Activated CD4-positive, alpha-beta T cell treated with anti-CD3 and anti-CD28 coated beads for 24 hours (primary cell): ENCODE data around the gene AFTPH.

Source experiments
- DNase-seq, 2 donors: peaks; one replicate each; pipeline ENCODE4 v3.0.0-alpha.2; 2020; ENCODE audit warnings: low read depth in 2 of 2

The AFTPH gene

DNA sequence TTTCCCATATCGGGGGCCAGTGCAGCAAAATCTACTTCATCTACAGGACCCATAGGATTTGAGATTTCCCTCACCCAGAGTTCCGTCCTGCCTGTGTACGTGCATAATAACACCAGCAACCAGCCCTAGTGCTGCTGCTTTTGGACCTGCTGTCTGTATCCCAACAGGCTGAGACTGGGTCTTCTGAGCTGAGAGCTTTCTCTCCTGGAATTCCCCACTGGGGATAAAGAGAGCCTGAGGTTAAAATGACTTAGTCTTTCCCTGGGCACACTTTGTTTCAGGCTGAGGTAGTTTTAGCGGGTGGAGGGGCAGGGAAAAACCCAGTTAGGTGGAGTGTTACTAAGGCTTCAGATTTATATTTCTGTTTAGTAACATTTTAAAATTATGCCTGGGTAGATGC is 67.1 kb downstream of the AFTPH start:
- DNase-seq, result no peak

- DNase-seq, result no peak
Observed at GRCh38 chr2:64593035-64593655, 69.0 kb downstream of the AFTPH start.

DNA sequence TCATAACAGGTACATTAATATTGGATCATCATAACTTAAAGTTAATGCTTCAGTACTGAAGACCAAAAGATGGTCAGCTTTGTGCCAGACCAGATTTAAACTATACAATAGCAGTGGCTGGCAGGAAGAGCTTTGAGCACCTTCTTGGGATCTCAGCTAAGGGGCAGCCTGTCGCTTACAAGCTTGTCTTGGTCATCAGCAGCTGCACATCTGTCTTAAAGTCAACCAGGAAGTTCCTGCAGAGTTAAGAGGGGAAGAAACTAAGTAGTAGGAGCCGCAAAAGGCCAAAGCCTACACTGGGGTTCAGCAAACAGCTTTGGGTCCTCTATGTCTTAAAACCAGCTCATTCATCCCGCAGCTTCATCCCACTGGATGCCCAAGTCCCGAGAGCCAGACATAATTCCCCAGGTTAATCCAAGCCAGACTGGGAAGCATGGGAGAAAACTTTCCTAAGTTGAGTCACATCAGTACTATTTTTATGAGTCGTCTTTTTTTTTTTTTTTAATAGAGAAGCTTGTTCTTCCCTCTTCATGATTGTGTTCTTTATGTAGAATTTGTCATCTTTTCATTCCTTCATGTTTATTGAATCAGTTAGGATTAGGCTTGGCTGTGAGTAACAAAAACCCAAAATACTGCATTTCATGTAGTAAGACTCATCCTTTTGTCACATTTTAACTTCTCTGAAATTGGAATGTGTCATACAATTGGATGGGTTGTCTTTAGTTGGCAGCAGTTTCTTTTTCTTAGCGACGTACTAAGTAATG is 70.3 kb downstream of the AFTPH start:
- DNase-seq, result no peak

GRCh38 chr2:64595397-64596176 is 71.5 kb downstream of the AFTPH start:
- no peak for DNase-seq

DNA sequence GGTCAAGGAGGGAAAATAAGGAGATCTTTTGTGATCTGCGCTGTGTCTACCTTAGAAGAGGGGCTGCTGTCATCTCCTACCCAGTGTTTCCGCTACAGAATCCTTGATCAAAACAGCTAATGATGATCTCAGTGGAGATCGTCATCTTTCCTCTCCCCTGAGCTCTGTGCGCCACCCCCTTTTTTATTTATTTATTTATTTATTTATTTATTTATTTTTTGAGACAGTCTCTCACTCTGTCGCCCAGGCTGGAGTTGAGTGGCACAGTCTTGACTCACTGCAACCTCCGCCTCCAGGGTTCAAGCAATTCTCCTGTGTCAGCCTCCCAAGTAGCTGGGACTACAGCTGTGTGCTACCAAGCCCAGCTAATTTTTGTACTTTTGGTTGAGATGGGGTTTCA is 74.1 kb downstream of the AFTPH start:
- no peak for DNase-seq

GRCh38 chr2:64599469-64599868 is 75.3 kb downstream of the AFTPH start:
- DNase-seq, result no peak

DNA sequence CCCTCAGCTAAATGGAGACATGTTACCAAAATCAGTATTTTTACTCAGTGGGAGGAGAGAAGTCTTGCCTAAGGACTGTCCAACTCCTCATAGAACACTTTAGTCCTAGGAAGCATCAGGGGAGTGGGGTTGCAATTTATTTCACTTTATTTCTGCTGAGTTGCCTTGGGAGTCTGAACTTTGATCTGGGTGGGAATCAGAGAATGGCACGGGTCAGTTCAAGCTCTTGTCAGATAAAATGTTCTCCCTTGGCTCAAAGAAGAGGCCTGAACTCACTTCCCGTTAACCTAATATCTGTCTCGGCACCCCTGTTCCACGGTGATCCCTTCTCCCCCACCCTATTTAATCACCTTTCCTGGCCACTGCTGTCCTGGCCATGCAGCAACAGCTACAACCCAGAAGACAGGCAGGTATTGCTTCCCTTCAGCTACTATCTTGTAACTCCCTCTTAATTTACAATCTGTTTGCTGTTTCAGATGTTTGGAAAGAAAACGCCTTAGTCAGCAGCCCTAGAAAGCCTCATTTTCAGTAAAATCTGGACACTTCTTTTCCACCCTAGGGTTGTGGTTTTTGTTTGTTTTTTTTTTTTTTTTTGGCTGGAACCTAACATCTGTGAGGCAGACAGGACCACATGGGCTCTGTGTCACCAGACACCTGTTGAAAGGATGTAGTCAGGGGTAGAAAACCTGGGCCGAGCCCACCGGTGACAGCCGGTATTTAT is 77.1 kb downstream of the AFTPH start:
- DNase-seq, result no peak

DNA sequence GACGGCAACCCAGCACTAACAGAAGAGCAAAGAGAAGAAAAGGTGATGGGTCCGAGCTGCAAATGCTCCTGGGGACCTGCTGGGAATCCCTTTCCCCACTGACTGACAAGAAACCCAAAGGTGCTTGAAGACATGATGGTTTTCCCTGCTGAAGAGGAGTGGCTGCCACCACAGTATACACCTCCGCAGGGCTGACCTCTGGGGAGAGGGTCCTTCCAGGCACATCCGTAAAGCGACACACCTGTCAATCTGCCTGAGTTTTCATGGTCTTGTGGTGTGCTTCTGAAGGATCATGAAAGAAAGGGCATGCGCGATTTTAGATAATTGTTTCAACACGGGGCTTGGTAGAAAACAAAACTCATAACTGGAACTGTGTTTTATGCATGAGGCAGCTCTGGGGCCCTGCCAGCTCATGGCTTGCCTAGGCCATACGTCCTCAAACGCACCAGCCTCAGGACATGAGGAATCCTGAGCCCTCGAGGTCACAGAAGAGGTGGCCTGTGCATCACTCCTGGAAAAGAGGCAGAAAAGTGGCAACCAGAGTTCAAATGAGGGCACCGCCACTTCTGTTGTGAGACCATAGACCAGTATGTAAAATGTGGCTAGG is 77.8 kb downstream of the AFTPH start:
- no peak for DNase-seq

DNA sequence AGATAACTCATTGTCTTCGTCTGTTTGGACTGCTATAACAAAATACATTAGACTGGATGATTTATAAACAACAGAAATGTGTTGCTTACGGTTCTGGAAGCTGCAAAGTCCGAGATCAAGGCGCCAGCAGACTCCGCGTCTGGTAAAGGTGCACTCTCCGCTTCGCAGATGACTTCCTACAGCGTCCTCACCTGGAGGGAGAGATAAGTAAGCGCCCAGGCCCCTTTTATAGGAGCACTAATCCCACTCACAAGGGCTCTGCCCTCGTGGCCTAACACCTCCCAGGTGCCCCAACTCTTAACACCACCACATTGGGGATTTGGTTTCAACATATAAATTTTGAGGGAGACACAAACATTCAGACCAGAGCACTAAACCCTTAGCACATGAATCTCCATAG is 78.3 kb downstream of the AFTPH start:
- DNase-seq, result no peak

DNA sequence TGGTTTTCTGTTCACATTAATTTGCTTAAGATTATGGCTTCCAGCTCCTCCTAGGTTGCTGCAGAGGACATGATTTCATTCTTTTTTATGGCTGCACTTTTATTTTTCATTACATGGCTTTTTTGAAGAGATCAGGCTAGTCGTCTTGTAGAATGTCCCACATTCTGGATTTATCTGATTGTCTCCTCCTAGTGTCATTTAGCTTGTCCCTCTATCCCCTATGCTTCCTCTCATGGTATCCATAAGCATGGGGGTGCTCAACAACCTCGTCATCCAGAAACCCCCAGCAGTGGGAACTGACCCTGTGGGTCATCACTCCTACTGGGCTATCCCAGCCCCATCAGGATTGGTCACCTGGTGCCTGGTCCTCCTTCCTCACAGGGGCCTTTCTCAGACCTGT is 80.0 kb downstream of the AFTPH start:
- DNase-seq, result no peak

DNA sequence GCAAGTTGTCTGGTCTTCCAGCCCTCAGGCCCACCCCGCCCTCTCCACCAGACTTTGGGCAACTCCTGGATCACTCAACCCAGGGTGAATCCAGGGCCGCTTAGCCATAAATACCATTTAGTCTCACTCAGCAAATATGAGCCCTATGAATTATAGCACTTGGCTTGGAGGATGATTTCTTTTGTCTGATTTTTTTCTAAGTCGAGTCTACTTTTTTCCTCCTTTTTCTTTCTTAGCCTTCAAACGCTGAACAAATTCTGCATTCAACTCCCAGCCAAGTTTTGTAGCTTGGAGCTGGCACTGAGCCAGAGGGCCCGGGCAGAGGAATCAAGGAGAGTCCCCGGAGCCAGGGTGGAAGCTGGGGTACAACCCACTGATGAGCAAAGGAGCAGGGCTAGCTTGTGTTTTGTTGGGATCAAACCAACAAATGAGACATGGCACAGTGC is 80.9 kb downstream of the AFTPH start:
- no peak for DNase-seq

DNA sequence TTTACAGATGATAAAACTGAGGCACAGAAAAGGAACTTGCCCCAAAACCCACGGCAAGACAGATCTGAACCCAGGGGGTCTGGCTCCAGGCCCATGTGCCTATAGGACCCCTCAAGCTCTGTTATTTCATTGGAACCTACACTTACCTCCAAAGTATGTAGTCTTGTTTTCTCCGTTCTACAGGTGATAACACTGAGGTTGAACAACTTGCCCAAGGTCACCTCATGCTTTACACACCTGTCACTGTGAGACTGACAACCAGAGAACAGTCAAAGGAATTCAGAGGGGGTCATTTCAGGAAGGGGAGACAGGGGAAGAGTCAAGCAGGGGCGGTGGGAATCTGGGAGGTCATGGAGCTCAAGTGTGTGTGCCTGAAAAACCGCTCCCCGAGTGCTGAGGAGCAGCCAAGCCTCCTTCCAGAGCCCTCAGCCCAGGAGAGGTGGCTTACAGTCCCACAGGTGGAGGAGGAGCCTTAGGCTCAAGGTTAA is 81.9 kb downstream of the AFTPH start:
- no peak for DNase-seq

GRCh38 chr2:64606479-64607363 is 82.6 kb downstream of the AFTPH start:
- peak; percentile 66 to 71 for DNase-seq

DNA sequence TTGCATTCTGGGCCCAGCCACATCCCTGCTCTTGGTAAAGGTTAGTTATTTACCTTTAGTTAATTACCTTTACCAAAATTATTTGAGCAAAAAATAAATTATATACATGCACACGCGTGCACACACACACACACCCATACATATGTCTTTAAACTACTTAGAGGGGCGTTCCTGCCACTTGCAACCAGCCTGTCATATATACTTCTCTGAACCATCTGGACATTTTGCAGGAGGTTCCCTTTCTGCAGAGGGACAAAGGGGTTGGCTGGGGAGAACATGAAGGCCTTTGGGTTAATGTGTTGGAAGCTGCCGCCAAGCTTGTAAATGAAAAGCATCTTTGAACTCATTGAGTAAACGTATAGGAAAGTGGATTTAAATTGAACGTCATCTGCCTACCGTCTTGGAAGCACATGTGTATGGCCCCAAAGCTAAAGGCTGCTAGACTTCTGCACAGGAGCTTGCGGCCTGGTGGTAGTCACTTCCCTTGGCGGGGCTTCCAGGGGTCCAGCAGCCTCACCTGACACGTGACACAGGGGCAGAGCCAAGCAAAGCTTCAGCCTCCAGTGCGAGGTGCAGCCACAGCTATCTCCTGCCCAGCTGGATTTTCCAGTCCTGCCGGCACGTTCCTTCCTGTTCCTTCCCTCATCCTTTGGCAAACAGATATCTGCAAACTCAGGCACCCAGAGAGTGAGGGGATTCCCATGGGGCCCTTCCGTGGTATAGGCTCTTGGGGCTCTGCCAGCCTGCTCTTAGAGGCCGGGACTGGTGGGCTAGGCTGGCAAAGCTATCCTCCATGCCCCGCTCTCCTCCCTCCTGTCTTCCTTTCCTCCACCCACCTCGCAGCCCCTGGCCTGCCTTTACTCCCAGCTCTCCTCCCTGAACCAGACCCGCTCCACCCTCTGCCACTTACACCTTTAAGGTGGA is 83.5 kb downstream of the AFTPH start:
- no peak for DNase-seq

DNA sequence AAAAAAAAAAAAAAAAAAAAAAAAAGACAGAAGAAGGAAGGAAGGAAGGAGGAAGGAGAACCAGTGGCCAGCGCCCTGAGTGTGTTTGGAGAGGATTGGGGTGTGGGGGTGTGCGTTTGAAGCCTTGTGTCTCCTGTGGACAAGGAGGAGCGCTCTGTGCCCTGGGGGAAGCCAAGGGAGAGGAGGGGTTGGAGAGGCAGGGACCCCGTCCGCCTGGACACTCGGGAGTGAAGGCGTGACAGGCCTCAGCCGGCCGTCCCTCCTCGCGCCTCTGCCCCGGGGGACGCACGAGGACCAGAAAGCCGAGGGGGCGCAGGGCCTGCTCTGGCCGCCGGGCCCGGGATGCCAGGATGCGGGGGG is 84.7 kb downstream of the AFTPH start:
- no peak for DNase-seq

GRCh38 chr2:64609227-64609941 is 85.3 kb downstream of the AFTPH start:
- peak; percentile 41 to 50 for DNase-seq

DNA sequence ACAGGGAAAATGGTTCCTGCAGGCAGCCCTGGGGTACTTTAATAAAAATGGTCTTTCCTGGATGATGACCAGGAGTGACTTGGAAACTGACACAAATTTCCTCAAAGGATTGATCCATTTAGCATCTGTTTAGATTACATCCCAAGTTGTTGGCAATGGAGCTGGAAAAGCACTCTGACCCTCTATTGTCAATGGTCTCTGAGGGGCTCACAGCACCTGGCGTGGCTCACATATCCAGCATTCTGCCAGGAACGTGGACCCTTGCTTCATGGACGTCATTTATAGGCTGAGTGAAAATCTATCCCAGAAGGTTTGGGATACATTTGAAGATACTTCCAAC is 85.8 kb downstream of the AFTPH start:
- no peak for DNase-seq

GRCh38 chr2:64610316-64610855 is 86.3 kb downstream of the AFTPH start:
- DNase-seq, result no peak
